ENCODE measurements around the gene PAPPA2.

The PAPPA2 gene

GRCh38 chr1:176866011-176866714, 403.2 kb downstream of the PAPPA2 start:
- H3K9ac ChIP-seq (ENCODE audit: low read length) = no peak overlapping the region
- H3K4me3 ChIP-seq (ENCODE audit: insufficient read depth, low read length, poor library complexity, severe bottlenecking) = no peak overlapping the region
- no peaks in the 10 kb centered on the region for H3K9me3 ChIP-seq (ENCODE audit: insufficient read depth, low read length)
- H3K9me2 ChIP-seq (replicated peaks; ENCODE audit: insufficient read depth, low read length) = no peaks in the 10 kb centered on the region
- no peaks in the 10 kb centered on the region for H3K27me3 ChIP-seq (ENCODE audit: low read length)
- no peak for TF ChIP-seq EZH2phosphoT487 (conservative IDR thresholded peaks at IDR 0.05; ENCODE audit: low read length)
- TF ChIP-seq, protein P1, sequence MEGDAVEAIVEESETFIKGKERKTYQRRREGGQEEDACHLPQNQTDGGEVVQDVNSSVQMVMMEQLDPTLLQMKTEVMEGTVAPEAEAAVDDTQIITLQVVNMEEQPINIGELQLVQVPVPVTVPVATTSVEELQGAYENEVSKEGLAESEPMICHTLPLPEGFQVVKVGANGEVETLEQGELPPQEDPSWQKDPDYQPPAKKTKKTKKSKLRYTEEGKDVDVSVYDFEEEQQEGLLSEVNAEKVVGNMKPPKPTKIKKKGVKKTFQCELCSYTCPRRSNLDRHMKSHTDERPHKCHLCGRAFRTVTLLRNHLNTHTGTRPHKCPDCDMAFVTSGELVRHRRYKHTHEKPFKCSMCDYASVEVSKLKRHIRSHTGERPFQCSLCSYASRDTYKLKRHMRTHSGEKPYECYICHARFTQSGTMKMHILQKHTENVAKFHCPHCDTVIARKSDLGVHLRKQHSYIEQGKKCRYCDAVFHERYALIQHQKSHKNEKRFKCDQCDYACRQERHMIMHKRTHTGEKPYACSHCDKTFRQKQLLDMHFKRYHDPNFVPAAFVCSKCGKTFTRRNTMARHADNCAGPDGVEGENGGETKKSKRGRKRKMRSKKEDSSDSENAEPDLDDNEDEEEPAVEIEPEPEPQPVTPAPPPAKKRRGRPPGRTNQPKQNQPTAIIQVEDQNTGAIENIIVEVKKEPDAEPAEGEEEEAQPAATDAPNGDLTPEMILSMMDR (IDR thresholded peaks at IDR 0.05; ENCODE audit: insufficient read depth, low read length, poor library complexity, severe bottlenecking) = no peak
- no peak overlapping the region for H3K27ac ChIP-seq (ENCODE audit: low read depth, low read length)
- H3K4me2 ChIP-seq (ENCODE audit: low read depth, low read length, poor library complexity, severe bottlenecking) = no peak overlapping the region
- H3F3A ChIP-seq (ENCODE audit: insufficient read depth) = no peaks in the 10 kb centered on the region
- no peaks in the 10 kb centered on the region for H3K79me2 ChIP-seq (ENCODE audit: insufficient read depth, low read length)
- H2AFZ ChIP-seq (ENCODE audit: low read depth, low read length, severe bottlenecking) = no peak overlapping the region
- no peaks in the 10 kb centered on the region for H3K36me3 ChIP-seq (ENCODE audit: low read length)
- H4K20me1 ChIP-seq (ENCODE audit: low read depth, low read length) = no peaks in the 10 kb centered on the region

DNA sequence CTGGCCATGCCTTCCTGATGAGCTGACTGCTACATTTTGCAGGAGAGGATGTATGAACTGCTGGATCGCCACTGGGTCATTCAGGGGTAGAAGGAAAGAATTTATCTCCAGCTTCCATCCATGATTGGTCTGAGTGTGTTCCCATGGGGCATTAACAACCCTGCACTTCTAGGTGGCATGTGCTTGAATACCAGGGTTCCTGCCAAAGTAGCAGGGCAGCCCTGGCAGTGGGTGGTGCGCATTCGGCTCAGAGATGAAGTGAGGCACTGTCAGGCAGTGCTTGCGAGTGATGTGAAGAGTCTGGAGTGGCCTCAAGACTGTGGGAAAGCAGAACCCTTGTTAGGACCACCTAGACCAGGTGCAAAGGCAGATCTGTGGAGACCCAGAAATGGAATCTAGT, 406.6 kb downstream of the PAPPA2 start:
- Histone ChIP-seq H3K4me3 (ENCODE audit: insufficient read depth, low read length, poor library complexity, severe bottlenecking) (no peak overlapping the region), H3K9me3 (ENCODE audit: insufficient read depth, low read length) (no peaks in the 10 kb centered on the region), H3F3A (ENCODE audit: insufficient read depth) (no peaks in the 10 kb centered on the region), H3K9ac (ENCODE audit: low read length) (no peak overlapping the region), H3K9me2 (replicated peaks; ENCODE audit: insufficient read depth, low read length) (no peaks in the 10 kb centered on the region), H2AFZ (ENCODE audit: low read depth, low read length, severe bottlenecking) (no peak overlapping the region), H3K27me3 (ENCODE audit: low read length) (no peaks in the 10 kb centered on the region), H3K79me2 (ENCODE audit: insufficient read depth, low read length) (no peaks in the 10 kb centered on the region), H3K27ac (ENCODE audit: low read depth, low read length) (no peak overlapping the region), H4K20me1 (ENCODE audit: low read depth, low read length) (no peaks in the 10 kb centered on the region), H3K4me2 (ENCODE audit: low read depth, low read length, poor library complexity, severe bottlenecking) (no peak overlapping the region), H3K36me3 (ENCODE audit: low read length) (no peaks in the 10 kb centered on the region)
- no peak for TF ChIP-seq EZH2phosphoT487 (conservative IDR thresholded peaks at IDR 0.05; ENCODE audit: low read length)
- TF ChIP-seq, protein P1 (IDR thresholded peaks at IDR 0.05; ENCODE audit: insufficient read depth, low read length, poor library complexity, severe bottlenecking) = no peak

DNA sequence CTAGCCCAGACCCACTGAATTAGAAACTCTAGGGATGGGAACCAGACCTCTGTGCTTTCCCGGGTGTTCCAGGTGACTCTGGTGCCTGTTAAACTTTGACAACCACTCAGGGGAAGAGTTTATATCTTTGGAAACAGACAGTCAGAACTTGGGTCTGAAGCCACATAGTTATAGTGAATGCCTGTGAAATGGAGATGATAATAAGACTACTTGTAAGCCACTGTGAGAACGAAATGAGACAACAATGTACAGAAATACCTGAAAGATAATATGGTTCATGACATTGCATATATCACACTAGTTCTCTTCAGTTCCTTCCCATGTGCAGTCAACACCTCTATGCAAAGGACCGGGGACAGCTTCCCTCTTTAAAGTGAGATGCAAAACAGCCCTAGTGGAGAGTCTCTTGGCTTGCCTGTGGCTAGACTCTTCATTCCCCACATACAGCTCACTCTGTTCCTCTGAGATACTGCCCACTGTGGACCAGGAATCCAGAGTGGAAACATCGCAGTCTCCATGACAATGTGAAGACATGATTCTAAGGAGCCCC, 414.1 kb downstream of the PAPPA2 start:
- Histone ChIP-seq H3K4me2 (ENCODE audit: low read depth, low read length, poor library complexity, severe bottlenecking) (no peak overlapping the region), H3K36me3 (ENCODE audit: low read length) (no peaks in the 10 kb centered on the region), H4K20me1 (ENCODE audit: low read depth, low read length) (no peaks in the 10 kb centered on the region), H2AFZ (ENCODE audit: low read depth, low read length, severe bottlenecking) (no peak overlapping the region), H3K27ac (ENCODE audit: low read depth, low read length) (no peak overlapping the region), H3K27me3 (ENCODE audit: low read length) (no peaks in the 10 kb centered on the region), H3F3A (ENCODE audit: insufficient read depth) (no peaks in the 10 kb centered on the region), H3K9ac (ENCODE audit: low read length) (no peak overlapping the region), H3K79me2 (ENCODE audit: insufficient read depth, low read length) (no peaks in the 10 kb centered on the region), H3K9me3 (ENCODE audit: insufficient read depth, low read length) (no peaks in the 10 kb centered on the region), H3K4me3 (ENCODE audit: insufficient read depth, low read length, poor library complexity, severe bottlenecking) (no peak overlapping the region), H3K9me2 (replicated peaks; ENCODE audit: insufficient read depth, low read length) (no peaks in the 10 kb centered on the region)
- TF ChIP-seq EZH2phosphoT487 (conservative IDR thresholded peaks at IDR 0.05; ENCODE audit: low read length) = no peak
- TF ChIP-seq, protein P1 (IDR thresholded peaks at IDR 0.05; ENCODE audit: insufficient read depth, low read length, poor library complexity, severe bottlenecking) = no peak
